ENCODE results near the gene HDAC11.
"Not testable (repeated sequence)": the region's sequence is repeated elsewhere in the genome, so short reads cannot be mapped to it uniquely, and the experiment has no call there.

HDAC11 gene, protein sequence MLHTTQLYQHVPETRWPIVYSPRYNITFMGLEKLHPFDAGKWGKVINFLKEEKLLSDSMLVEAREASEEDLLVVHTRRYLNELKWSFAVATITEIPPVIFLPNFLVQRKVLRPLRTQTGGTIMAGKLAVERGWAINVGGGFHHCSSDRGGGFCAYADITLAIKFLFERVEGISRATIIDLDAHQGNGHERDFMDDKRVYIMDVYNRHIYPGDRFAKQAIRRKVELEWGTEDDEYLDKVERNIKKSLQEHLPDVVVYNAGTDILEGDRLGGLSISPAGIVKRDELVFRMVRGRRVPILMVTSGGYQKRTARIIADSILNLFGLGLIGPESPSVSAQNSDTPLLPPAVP

GRCh38 chr3:13479582-13480339, at the start of gene HDAC11:
TSS of gene HDAC11 (plus strand) at chr3:13480306. CDS start at chr3:13480348, 42 bp downstream.
- no CpG with 5 or more reads among the region's 67 CpGs for WGBS (ENCODE audit: insufficient coverage, insufficient read length)
- peak; percentile 84 for DNase-seq (ENCODE audit: low read depth, low spot score)
- Histone ChIP-seq H3K27me3 (ENCODE audit: control insufficient read depth, insufficient read depth, low read length) (no peaks in the 10 kb centered on the region), H3K27ac (ENCODE audit: low read length) (no peak within 1 kb of the TSS), H3K4me3 (ENCODE audit: low read length) (peak within 1 kb of the TSS; percentile 60; the same call in 1 of the 2 replicates), H3K36me3 (ENCODE audit: control insufficient read depth, insufficient read depth, low read length) (no peaks in the 10 kb centered on the region), H3K4me1 (ENCODE audit: control insufficient read depth, insufficient read depth, low read length) (peaks cover 7% of the 10 kb centered on the region; the same call in 1 of the 2 replicates), H3K9me3 (ENCODE audit: control insufficient read depth, insufficient read depth, low read length) (no peaks in the 10 kb centered on the region)

GRCh38 chr3:13430411-13430875, 49.7 kb upstream of the HDAC11 start:
- H3K4me1 ChIP-seq (ENCODE audit: control insufficient read depth, insufficient read depth, low read length); H3K4me3 ChIP-seq (ENCODE audit: low read length); H3K27ac ChIP-seq (ENCODE audit: low read length); H3K36me3 ChIP-seq (ENCODE audit: control insufficient read depth, insufficient read depth, low read length); DNase-seq (ENCODE audit: low read depth, low spot score); H3K9me3 ChIP-seq (ENCODE audit: control insufficient read depth, insufficient read depth, low read length); H3K27me3 ChIP-seq (ENCODE audit: control insufficient read depth, insufficient read depth, low read length): not testable (repeated sequence)
- WGBS (ENCODE audit: insufficient coverage, insufficient read length): no CpG with 5 or more reads among the region's 2 CpGs

DNA sequence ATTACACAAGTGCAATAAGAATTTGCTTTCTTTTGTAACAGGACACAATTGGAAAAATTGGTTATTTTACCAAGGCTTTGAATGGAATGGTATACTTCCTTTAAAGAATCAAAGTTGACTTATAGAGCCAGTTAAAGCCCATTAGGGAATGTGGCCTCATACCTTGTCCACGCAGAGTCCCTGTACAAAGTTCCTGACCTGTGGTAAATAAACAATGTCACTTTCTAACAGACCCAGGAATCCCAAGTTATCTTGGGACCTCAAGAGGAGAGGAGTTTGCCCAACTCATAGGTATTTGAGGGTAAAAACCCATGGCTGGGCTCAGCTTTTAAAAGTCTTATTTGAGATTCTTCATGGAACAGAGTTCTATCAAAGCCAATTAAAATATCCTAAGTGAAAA, 48.0 kb upstream of the HDAC11 start:
- no peak overlapping the region for H3K27ac ChIP-seq (ENCODE audit: low read length)
- H3K36me3 ChIP-seq (ENCODE audit: control insufficient read depth, insufficient read depth, low read length): no peaks in the 10 kb centered on the region
- no peaks in the 10 kb centered on the region for H3K9me3 ChIP-seq (ENCODE audit: control insufficient read depth, insufficient read depth, low read length)
- peaks cover 2% of the 10 kb centered on the region; the same call in 1 of the 2 replicates for H3K4me1 ChIP-seq (ENCODE audit: control insufficient read depth, insufficient read depth, low read length)
- no peak for DNase-seq (ENCODE audit: low read depth, low spot score)
- no peaks in the 10 kb centered on the region for H3K27me3 ChIP-seq (ENCODE audit: control insufficient read depth, insufficient read depth, low read length)
- H3K4me3 ChIP-seq (ENCODE audit: low read length): no peak overlapping the region
- WGBS (ENCODE audit: insufficient coverage, insufficient read length): no CpG with 5 or more reads among the region's 1 CpG

- WGBS (ENCODE audit: insufficient coverage, insufficient read length): no CpG with 5 or more reads among the region's 5 CpGs
- Histone ChIP-seq H3K4me1 (ENCODE audit: control insufficient read depth, insufficient read depth, low read length) (peaks cover 2% of the 10 kb centered on the region; the same call in 1 of the 2 replicates), H3K4me3 (ENCODE audit: low read length) (no peak overlapping the region), H3K27me3 (ENCODE audit: control insufficient read depth, insufficient read depth, low read length) (no peaks in the 10 kb centered on the region), H3K36me3 (ENCODE audit: control insufficient read depth, insufficient read depth, low read length) (no peaks in the 10 kb centered on the region), H3K9me3 (ENCODE audit: control insufficient read depth, insufficient read depth, low read length) (no peaks in the 10 kb centered on the region), H3K27ac (ENCODE audit: low read length) (no peak overlapping the region)
- DNase-seq (ENCODE audit: low read depth, low spot score): no peak
Measured at GRCh38 chr3:13433912-13434311, 46.2 kb upstream of the HDAC11 start.

GRCh38 chr3:13436213-13436612, 43.9 kb upstream of the HDAC11 start:
- not testable (repeated sequence) for H3K9me3 ChIP-seq (ENCODE audit: control insufficient read depth, insufficient read depth, low read length); H3K27me3 ChIP-seq (ENCODE audit: control insufficient read depth, insufficient read depth, low read length); H3K36me3 ChIP-seq (ENCODE audit: control insufficient read depth, insufficient read depth, low read length); H3K4me3 ChIP-seq (ENCODE audit: low read length); H3K4me1 ChIP-seq (ENCODE audit: control insufficient read depth, insufficient read depth, low read length); DNase-seq (ENCODE audit: low read depth, low spot score); H3K27ac ChIP-seq (ENCODE audit: low read length)
- no CpG with 5 or more reads among the region's 4 CpGs for WGBS (ENCODE audit: insufficient coverage, insufficient read length)

DNA sequence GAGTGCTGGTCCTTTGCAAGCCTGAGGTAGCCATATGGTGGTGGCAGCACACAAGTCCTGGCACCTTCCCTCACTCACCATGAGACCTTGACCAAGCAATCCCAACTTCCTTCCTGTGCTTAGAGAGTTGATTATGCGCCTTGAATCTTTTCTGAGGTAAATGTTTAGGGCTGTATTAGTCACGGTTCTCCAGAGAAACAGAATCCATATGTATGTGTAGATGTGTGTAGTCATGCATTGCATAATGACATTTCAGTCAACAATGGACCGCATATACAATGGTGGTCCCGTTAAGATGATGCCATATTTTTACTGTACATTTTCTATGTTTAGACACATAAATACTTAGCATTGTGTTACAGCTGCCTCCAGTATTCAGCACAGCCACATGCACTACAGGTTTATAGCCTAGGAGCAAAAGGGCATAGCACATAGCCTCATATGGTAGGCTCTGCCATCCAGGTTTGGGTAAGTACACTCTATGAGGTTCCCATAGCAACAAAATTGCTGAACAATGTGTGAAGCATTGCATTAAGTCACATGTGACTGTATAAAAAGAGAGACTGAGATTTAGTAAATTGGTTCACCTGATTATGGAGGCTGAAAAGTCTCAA, 39.8 kb upstream of the HDAC11 start:
- no CpG with 5 or more reads among the region's 4 CpGs for WGBS (ENCODE audit: insufficient coverage, insufficient read length)
- Histone ChIP-seq H3K4me3 (ENCODE audit: low read length) (no peak overlapping the region), H3K27me3 (ENCODE audit: control insufficient read depth, insufficient read depth, low read length) (no peaks in the 10 kb centered on the region), H3K36me3 (ENCODE audit: control insufficient read depth, insufficient read depth, low read length) (no peaks in the 10 kb centered on the region), H3K9me3 (ENCODE audit: control insufficient read depth, insufficient read depth, low read length) (no peaks in the 10 kb centered on the region), H3K27ac (ENCODE audit: low read length) (no peak overlapping the region), H3K4me1 (ENCODE audit: control insufficient read depth, insufficient read depth, low read length) (no peaks in the 10 kb centered on the region)
- no peak for DNase-seq (ENCODE audit: low read depth, low spot score)

GRCh38 chr3:13442882-13443281, 37.2 kb upstream of the HDAC11 start:
- not testable (repeated sequence) for H3K27ac ChIP-seq (ENCODE audit: low read length); H3K4me3 ChIP-seq (ENCODE audit: low read length); DNase-seq (ENCODE audit: low read depth, low spot score); H3K27me3 ChIP-seq (ENCODE audit: control insufficient read depth, insufficient read depth, low read length); H3K9me3 ChIP-seq (ENCODE audit: control insufficient read depth, insufficient read depth, low read length); H3K4me1 ChIP-seq (ENCODE audit: control insufficient read depth, insufficient read depth, low read length); H3K36me3 ChIP-seq (ENCODE audit: control insufficient read depth, insufficient read depth, low read length)
- WGBS (ENCODE audit: insufficient coverage, insufficient read length): no CpG with 5 or more reads among the region's 2 CpGs

- no CpG with 5 or more reads among the region's 7 CpGs for WGBS (ENCODE audit: insufficient coverage, insufficient read length)
- Histone ChIP-seq H3K27ac (ENCODE audit: low read length) (no peak overlapping the region), H3K36me3 (ENCODE audit: control insufficient read depth, insufficient read depth, low read length) (no peaks in the 10 kb centered on the region), H3K9me3 (ENCODE audit: control insufficient read depth, insufficient read depth, low read length) (no peaks in the 10 kb centered on the region), H3K4me3 (ENCODE audit: low read length) (peak overlapping the region; percentile 31; the same call in 1 of the 2 replicates), H3K4me1 (ENCODE audit: control insufficient read depth, insufficient read depth, low read length) (peaks cover 3% of the 10 kb centered on the region; the same call in 1 of the 2 replicates), H3K27me3 (ENCODE audit: control insufficient read depth, insufficient read depth, low read length) (no peaks in the 10 kb centered on the region)
- no peak for DNase-seq (ENCODE audit: low read depth, low spot score)
Measured at GRCh38 chr3:13451301-13451673, 28.8 kb upstream of the HDAC11 start.

GRCh38 chr3:13452490-13453335, 27.4 kb upstream of the HDAC11 start:
- H3K4me1 ChIP-seq (ENCODE audit: control insufficient read depth, insufficient read depth, low read length): peaks cover 3% of the 10 kb centered on the region; the same call in 1 of the 2 replicates
- WGBS (ENCODE audit: insufficient coverage, insufficient read length): no CpG with 5 or more reads among the region's 12 CpGs
- H3K36me3 ChIP-seq (ENCODE audit: control insufficient read depth, insufficient read depth, low read length): no peaks in the 10 kb centered on the region
- DNase-seq (ENCODE audit: low read depth, low spot score): no peak
- no peaks in the 10 kb centered on the region for H3K9me3 ChIP-seq (ENCODE audit: control insufficient read depth, insufficient read depth, low read length)
- no peak overlapping the region for H3K4me3 ChIP-seq (ENCODE audit: low read length)
- H3K27me3 ChIP-seq (ENCODE audit: control insufficient read depth, insufficient read depth, low read length): no peaks in the 10 kb centered on the region
- H3K27ac ChIP-seq (ENCODE audit: low read length): no peak overlapping the region

DNA sequence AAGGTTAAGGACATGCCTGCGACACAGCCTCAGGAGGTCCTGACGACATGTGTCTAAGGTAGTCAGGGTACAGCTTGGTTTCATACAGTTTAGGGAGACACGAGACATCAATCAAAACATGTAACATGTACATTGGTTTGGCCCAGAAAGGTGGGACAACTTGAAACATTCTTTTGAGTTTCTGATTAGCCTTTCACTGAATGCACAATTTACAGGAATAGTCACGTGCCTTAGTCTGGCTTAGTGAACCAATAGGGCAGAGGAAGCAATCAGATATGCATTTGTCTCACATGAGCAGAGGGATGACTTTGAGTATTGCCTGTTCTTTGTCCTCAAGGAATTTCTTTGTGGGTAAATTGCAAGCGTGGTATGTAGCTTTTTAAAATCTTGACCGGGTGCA, 24.5 kb upstream of the HDAC11 start:
- WGBS (ENCODE audit: insufficient coverage, insufficient read length): no CpG with 5 or more reads among the region's 6 CpGs
- Histone ChIP-seq H3K27ac (ENCODE audit: low read length) (no peak overlapping the region), H3K9me3 (ENCODE audit: control insufficient read depth, insufficient read depth, low read length) (no peaks in the 10 kb centered on the region), H3K27me3 (ENCODE audit: control insufficient read depth, insufficient read depth, low read length) (0 out of 2 replicates have a peak, but pooled peaks cover 1% of the 10 kb centered on the region), H3K4me3 (ENCODE audit: low read length) (no peak overlapping the region), H3K36me3 (ENCODE audit: control insufficient read depth, insufficient read depth, low read length) (no peaks in the 10 kb centered on the region), H3K4me1 (ENCODE audit: control insufficient read depth, insufficient read depth, low read length) (peaks cover 3% of the 10 kb centered on the region; the same call in 1 of the 2 replicates)
- DNase-seq (ENCODE audit: low read depth, low spot score): no peak

All from iPS DF 6.9 (cell line).